Measurements from ENCODE around the gene OSBP2. TPM values are rescaled to one million over a fixed set of nuclear protein-coding genes. Genes with fewer than 3 reads are reported as not detected.

Gene OSBP2
- total RNA-seq, 6 experiments from 2014 or later, result 0.31 to 3.4 (median 0.93) TPM

- H3K4me1 ChIP-seq, result no peaks in the 10 kb centered on the region
- no peak for DNase-seq
- intact Hi-C loops (cut with DNase I), result no loop called here
- TF ChIP-seq CTCF (IDR thresholded peaks at IDR 0.05) (no peak), POLR2A (IDR thresholded peaks at IDR 0.05) (no peak)
- WGBS (ENCODE audit: insufficient coverage, low coverage, low lambda C conversion rate, missing lambda C conversion rate), result 84% methylated on average over 3 of the region's 5 CpGs
- no peaks in the 10 kb centered on the region for H3K36me3 ChIP-seq
- H3K4me3 ChIP-seq, result no peak overlapping the region
- no peaks in the 10 kb centered on the region for H3K9me3 ChIP-seq
- no peaks in the 10 kb centered on the region for H3K27me3 ChIP-seq
- ATAC-seq, result no peak
- no peak overlapping the region for H3K27ac ChIP-seq
Measured at GRCh38 chr22:30909306-30909705, 214.6 kb downstream of the OSBP2 start.

GRCh38 chr22:30910358-30910757, 215.7 kb downstream of the OSBP2 start:
- WGBS (ENCODE audit: insufficient coverage, low coverage, low lambda C conversion rate, missing lambda C conversion rate), result 64% methylated on average over 2 of the region's 2 CpGs
- Histone ChIP-seq H3K4me3 (no peak overlapping the region), H3K9me3 (peaks cover 0 to 6% (median 0%) of the 10 kb centered on the region in 4 donors), H3K27ac (no peak overlapping the region), H3K27me3 (no peaks in the 10 kb centered on the region), H3K36me3 (no peaks in the 10 kb centered on the region), H3K4me1 (no peaks in the 10 kb centered on the region)
- intact Hi-C loops (cut with DNase I), result no loop called here
- TF ChIP-seq POLR2A (IDR thresholded peaks at IDR 0.05) (no peak), CTCF (IDR thresholded peaks at IDR 0.05) (no peak)
- ATAC-seq (no peak), DNase-seq (no peak)

GRCh38 chr22:30918761-30919160, 224.1 kb downstream of the OSBP2 start:
- WGBS (ENCODE audit: insufficient coverage, low coverage, low lambda C conversion rate, missing lambda C conversion rate), result 100% methylated on average over 3 of the region's 7 CpGs
- no peaks in the 10 kb centered on the region for H3K36me3 ChIP-seq
- no peak overlapping the region for H3K4me3 ChIP-seq
- no peak for ATAC-seq
- TF ChIP-seq CTCF (IDR thresholded peaks at IDR 0.05) (no peak), POLR2A (IDR thresholded peaks at IDR 0.05) (no peak)
- H3K27ac ChIP-seq, result no peak overlapping the region
- peaks cover 0 to 15% (median 0%) of the 10 kb centered on the region in 4 donors for H3K9me3 ChIP-seq
- H3K4me1 ChIP-seq, result peaks cover 0 to 3% (median 0%) of the 10 kb centered on the region in 4 donors
- intact Hi-C loops (cut with DNase I), result no loop called here
- H3K27me3 ChIP-seq, result no peaks in the 10 kb centered on the region
- no peak for DNase-seq

- intact Hi-C loops (cut with DNase I), result loop anchor here (10.0 kb wide), 2 partner anchors 155 to 295 kb away; no protein-coding TSS in a partner anchor
- Histone ChIP-seq H3K27me3 (no peaks in the 10 kb centered on the region), H3K4me3 (no peak overlapping the region), H3K9me3 (peaks cover 0 to 13% (median 0%) of the 10 kb centered on the region in 4 donors), H3K27ac (no peak overlapping the region), H3K36me3 (no peaks in the 10 kb centered on the region), H3K4me1 (peaks cover 0 to 3% (median 0%) of the 10 kb centered on the region in 4 donors)
- ATAC-seq, result no peak
- 77% methylated on average over 7 of the region's 7 CpGs for WGBS (ENCODE audit: insufficient coverage, low coverage, low lambda C conversion rate, missing lambda C conversion rate)
- DNase-seq, result no peak
- TF ChIP-seq CTCF (IDR thresholded peaks at IDR 0.05), result no peak
- TF ChIP-seq POLR2A (IDR thresholded peaks at IDR 0.05), result no peak
Measured at GRCh38 chr22:30919973-30920372, 225.3 kb downstream of the OSBP2 start.

Data from right lobe of liver (tissue), 6 donors.